Adipocyte (in vitro differentiated cells): ENCODE data around the gene ARHGAP24.
"Not testable (repeated sequence)": the region's sequence is repeated elsewhere in the genome, so short reads cannot be mapped to it uniquely, and the experiment has no call there.

Source experiments
- DNase-seq: peaks from one replicate; pipeline ENCODE4 v3.0.0-alpha.2; 2015; ENCODE audit warnings: low read depth
- H3K27me3 ChIP-seq: replicated peaks from 2 replicates; pipeline ENCODE4 v1.7.0; 2013; ENCODE audit warnings: mild to moderate bottlenecking, low read length, moderate library complexity; ENCODE audit not compliant: control insufficient read depth, insufficient read depth
- H3K36me3 ChIP-seq: 2 replicates; pipeline ENCODE4 v1.7.0; 2013; ENCODE audit warnings: low read length, mild to moderate bottlenecking, moderate library complexity; ENCODE audit not compliant: control insufficient read depth, insufficient read depth, severe bottlenecking
- H3K4me1 ChIP-seq: 2 replicates; pipeline ENCODE4 v1.7.0; 2013; ENCODE audit warnings: mild to moderate bottlenecking, low read length, moderate library complexity; ENCODE audit not compliant: control insufficient read depth, insufficient read depth
- H3K4me3 ChIP-seq: 2 replicates; pipeline ENCODE4 v1.7.0; 2013; ENCODE audit warnings: mild to moderate bottlenecking, low read length, moderate library complexity
- H3K9ac ChIP-seq: 2 replicates; pipeline ENCODE4 v1.7.0; 2013; ENCODE audit warnings: mild to moderate bottlenecking, low read length, moderate library complexity
- H3K9me3 ChIP-seq: 2 replicates; pipeline ENCODE4 v1.7.0; 2013; ENCODE audit warnings: mild to moderate bottlenecking, low read length, moderate library complexity; ENCODE audit not compliant: control insufficient read depth

The ARHGAP24 gene

GRCh38 chr4:85905761-85906160 lies 430.8 kb downstream of the ARHGAP24 start:
- Histone ChIP-seq H3K4me1 (peaks cover 14% of the 10 kb centered on the region), H3K9ac (no peak overlapping the region), H3K27me3 (no peaks in the 10 kb centered on the region), H3K4me3 (no peak overlapping the region), H3K9me3 (no peaks in the 10 kb centered on the region), H3K36me3 (no peaks in the 10 kb centered on the region)
- no peak for DNase-seq

- H3K36me3 ChIP-seq = no peaks in the 10 kb centered on the region
- no peaks in the 10 kb centered on the region for H3K9me3 ChIP-seq
- no peak overlapping the region for H3K4me3 ChIP-seq
- H3K9ac ChIP-seq = no peak overlapping the region
- DNase-seq = no peak
- no peaks in the 10 kb centered on the region for H3K27me3 ChIP-seq
- H3K4me1 ChIP-seq = peaks cover 14% of the 10 kb centered on the region
Measured at GRCh38 chr4:85907001-85907400, 432.1 kb downstream of the ARHGAP24 start.

GRCh38 chr4:85909851-85910250 lies 434.9 kb downstream of the ARHGAP24 start:
- no peaks in the 10 kb centered on the region for H3K9me3 ChIP-seq
- no peaks in the 10 kb centered on the region for H3K27me3 ChIP-seq
- no peak for DNase-seq
- no peak overlapping the region for H3K4me3 ChIP-seq
- no peaks in the 10 kb centered on the region for H3K36me3 ChIP-seq
- H3K9ac ChIP-seq = no peak overlapping the region
- H3K4me1 ChIP-seq = peaks cover 6% of the 10 kb centered on the region

DNA sequence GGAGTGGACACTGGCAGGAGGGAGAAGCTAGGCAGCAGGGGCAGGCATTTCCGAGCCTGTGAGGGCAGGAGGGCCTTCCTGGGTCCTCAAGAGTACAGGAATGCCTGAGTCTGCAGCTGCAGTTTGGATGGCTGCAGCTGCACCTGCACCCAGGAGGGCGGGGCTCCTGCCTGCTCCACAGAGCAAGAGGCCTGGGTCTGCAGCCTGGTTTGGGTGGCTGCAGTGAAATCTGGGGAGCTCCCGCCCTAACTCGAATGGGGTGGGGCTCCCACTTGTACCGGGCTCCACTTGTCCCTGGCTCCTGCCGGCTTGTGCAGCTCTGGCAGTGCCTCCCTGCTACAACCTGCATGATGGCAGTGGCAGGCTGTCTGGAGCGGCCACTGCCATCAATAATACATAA lies 436.0 kb downstream of the ARHGAP24 start:
- Histone ChIP-seq H3K9ac (no peak overlapping the region), H3K9me3 (no peaks in the 10 kb centered on the region), H3K27me3 (no peaks in the 10 kb centered on the region), H3K4me3 (no peak overlapping the region), H3K4me1 (no peaks in the 10 kb centered on the region), H3K36me3 (no peaks in the 10 kb centered on the region)
- DNase-seq = no peak

- no peak overlapping the region for H3K9ac ChIP-seq
- H3K4me3 ChIP-seq = no peak overlapping the region
- no peaks in the 10 kb centered on the region for H3K27me3 ChIP-seq
- DNase-seq = no peak
- no peaks in the 10 kb centered on the region for H3K36me3 ChIP-seq
- H3K4me1 ChIP-seq = no peaks in the 10 kb centered on the region
- no peaks in the 10 kb centered on the region for H3K9me3 ChIP-seq
Measured at GRCh38 chr4:85913931-85914694, 439.2 kb downstream of the ARHGAP24 start.

DNA sequence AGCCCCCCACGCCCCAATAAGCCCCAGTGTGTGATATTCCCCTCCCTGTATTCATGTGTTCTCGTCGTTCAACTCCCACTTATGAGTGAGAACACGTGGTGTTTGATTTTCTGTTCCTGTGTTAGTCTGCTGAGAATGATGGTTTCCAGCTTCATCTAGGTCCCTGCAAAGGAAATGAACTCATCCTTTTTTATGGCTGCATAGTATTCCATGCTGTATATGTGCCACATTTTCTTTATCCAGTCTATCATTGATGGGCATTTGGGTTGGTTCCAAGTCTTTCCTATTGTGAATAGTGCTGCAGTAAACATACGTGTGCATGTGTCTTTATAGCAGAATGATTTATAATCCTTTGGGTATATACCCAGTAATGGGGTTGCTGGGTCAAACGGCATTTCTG lies 440.6 kb downstream of the ARHGAP24 start:
- not testable (repeated sequence) for H3K4me1 ChIP-seq, H3K9me3 ChIP-seq, H3K9ac ChIP-seq, DNase-seq, H3K27me3 ChIP-seq, H3K36me3 ChIP-seq, H3K4me3 ChIP-seq

DNA sequence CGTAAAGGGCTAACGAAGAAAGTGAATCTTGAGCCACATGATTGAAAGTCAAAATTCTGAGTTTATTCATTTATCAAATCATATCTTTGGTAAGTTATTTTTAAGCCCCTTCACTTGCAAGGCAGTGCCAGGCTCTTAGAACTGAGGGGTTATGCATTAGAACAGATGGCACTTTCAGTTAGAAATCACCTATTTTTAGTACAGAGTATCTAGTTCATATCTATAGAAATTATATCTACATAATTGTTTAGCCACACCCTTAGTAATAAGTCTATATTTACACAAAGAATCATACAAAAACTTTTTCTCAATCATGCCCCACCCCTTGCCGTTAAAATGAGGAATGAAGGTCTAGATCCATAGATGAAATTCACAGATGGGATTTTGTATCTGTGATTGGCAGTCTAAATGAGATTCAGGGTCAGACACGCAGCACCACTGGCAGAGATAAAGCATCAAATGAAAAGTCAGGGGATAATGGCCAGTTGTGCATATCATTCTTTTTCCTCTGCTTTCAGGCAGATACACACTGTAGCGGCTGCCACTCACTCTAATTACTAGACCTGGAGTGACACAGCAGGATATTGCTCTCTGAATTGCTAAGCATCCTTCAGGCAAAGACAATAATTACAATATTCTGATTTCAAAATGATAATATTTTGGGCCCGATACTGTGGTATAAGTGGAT lies 444.4 kb downstream of the ARHGAP24 start:
- Histone ChIP-seq H3K9me3 (no peaks in the 10 kb centered on the region), H3K4me3 (no peak overlapping the region), H3K36me3 (no peaks in the 10 kb centered on the region), H3K9ac (no peak overlapping the region), H3K27me3 (no peaks in the 10 kb centered on the region), H3K4me1 (no peaks in the 10 kb centered on the region)
- no peak for DNase-seq

GRCh38 chr4:85925071-85925470 lies 450.1 kb downstream of the ARHGAP24 start:
- Histone ChIP-seq H3K9me3 (no peaks in the 10 kb centered on the region), H3K4me1 (peaks cover 15% of the 10 kb centered on the region), H3K9ac (no peak overlapping the region), H3K27me3 (no peaks in the 10 kb centered on the region), H3K4me3 (no peak overlapping the region), H3K36me3 (peaks cover 15% of the 10 kb centered on the region)
- DNase-seq = no peak

DNA sequence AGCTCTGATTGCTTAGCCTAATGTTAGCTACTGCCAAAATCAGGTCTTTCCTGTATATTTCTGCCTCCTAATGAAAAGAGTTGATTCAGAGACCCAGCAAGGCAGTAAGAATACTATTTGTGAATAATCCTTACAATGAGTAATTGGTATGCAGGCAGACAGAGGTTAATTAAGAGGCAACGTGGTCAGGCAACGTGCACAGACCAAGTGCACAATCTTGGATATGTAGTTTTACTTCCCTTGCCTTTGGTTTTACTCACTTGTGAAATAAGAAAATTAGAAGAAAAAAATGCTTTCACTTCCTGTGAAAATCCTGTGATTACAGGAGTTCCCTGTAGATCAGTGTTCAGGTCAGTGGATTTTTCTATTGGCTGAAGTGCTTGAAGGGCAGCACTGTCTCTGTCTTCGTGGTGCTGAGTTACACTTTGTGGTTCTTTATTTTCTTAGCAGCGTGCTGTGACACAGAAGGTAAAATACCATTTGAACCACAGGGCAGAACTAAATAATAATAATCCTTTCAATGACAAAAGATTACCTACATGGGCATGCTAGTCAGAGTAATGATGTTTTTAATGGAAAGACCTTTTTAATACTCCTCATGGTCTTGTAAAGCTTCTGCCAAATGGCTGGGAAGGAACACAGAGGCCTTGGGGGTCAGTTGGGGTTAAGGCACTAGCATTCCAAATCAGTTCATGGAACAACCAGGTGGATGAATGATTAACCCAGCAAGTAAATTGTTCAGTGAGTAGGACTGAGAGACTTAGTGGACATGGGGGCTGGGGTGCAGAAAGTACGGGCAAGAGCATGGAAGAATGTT lies 454.0 kb downstream of the ARHGAP24 start:
- H3K9ac ChIP-seq = no peak overlapping the region
- DNase-seq = peak; percentile 7
- no peak overlapping the region for H3K4me3 ChIP-seq
- no peaks in the 10 kb centered on the region for H3K9me3 ChIP-seq
- H3K36me3 ChIP-seq = peaks cover 15% of the 10 kb centered on the region
- H3K27me3 ChIP-seq = no peaks in the 10 kb centered on the region
- peaks cover 37% of the 10 kb centered on the region for H3K4me1 ChIP-seq

DNA sequence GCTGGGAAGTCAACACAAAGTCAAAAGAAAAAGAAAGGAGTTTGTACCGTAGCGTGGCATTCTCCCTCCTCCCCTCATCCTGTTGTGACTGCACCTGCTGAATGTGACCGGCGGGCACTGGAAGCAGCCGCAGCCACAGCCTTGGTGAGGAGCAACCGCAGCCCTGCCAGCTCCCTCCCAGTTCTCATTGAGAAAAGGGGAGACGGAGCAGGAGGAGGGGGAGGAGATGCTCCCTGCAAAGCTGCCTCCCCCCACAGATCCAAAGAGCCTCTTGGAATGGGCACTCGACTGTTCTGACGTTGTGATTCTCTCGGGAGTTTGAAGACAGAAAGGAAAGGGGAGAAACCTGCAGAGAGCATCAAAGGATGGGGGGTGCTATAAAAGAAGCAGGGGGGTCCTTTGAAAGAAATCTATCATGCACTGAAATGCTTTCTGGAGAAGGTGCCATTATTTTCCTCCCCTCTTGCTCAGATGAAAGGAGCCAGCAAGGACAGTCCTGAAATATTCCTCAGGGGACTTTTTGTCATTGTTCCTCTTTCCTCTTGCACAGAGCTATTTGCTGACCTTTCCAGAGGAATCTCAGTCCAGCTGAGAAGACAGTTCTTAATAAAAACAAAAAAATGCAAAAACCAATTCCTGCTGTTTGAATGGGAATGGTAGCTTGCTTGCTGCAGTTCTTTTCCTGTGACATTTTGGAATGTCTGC lies 455.2 kb downstream of the ARHGAP24 start:
- peak; percentile 22 for DNase-seq
- no peak overlapping the region for H3K4me3 ChIP-seq
- peak overlapping the region; percentile 32 for H3K9ac ChIP-seq
- no peaks in the 10 kb centered on the region for H3K9me3 ChIP-seq
- peaks cover 37% of the 10 kb centered on the region for H3K4me1 ChIP-seq
- H3K36me3 ChIP-seq = peaks cover 11% of the 10 kb centered on the region
- H3K27me3 ChIP-seq = no peaks in the 10 kb centered on the region
